SU-DHL-6 (cell line): ENCODE measurements around the gene HUWE1.
"Not testable (repeated sequence)": the region's sequence is repeated elsewhere in the genome, so short reads cannot be mapped to it uniquely, and the experiment has no call there.

Experiments
- H2AFZ ChIP-seq: fragments of 200-600 bp; sonication (generic); 2 replicates; pipeline ENCODE4 v1.6.1; 2014; ENCODE audit warnings: low read depth, mild to moderate bottlenecking, moderate library complexity, mixed read lengths, antibody characterized with exemption, low read length; ENCODE audit not compliant: severe bottlenecking
- H3F3A ChIP-seq: fragments of 200-600 bp; shearing (Covaris generic); 2 replicates; pipeline ENCODE4 v1.6.0; 2016; ENCODE audit warnings: antibody characterized with exemption, mild to moderate bottlenecking; ENCODE audit not compliant: insufficient read depth
- H3K27ac ChIP-seq: fragments of 200-600 bp; sonication (generic); 2 replicates; pipeline ENCODE4 v1.5.1; 2016; ENCODE audit warnings: low read depth, mild to moderate bottlenecking, low read length, moderate library complexity, mixed read lengths
- H3K27me3 ChIP-seq: fragments of 200-600 bp; sonication (generic), shearing (Covaris generic); 2 replicates; pipeline ENCODE4 v1.6.0; 2014; ENCODE audit warnings: mild to moderate bottlenecking, low read length
- H3K36me3 ChIP-seq: fragments of 200-600 bp; sonication (generic); 2 replicates; pipeline ENCODE4 v1.6.1; 2014; ENCODE audit warnings: mild to moderate bottlenecking, low read length, mixed read lengths
- H3K4me2 ChIP-seq: fragments of 300-600, 200-600 bp; shearing (Covaris generic), sonication (generic); 2 replicates; pipeline ENCODE4 v1.6.0; 2014; ENCODE audit warnings: low read length, low read depth, mild to moderate bottlenecking; ENCODE audit not compliant: poor library complexity, severe bottlenecking
- H3K4me3 ChIP-seq: fragments of 200-600 bp; sonication (generic); 2 replicates; pipeline ENCODE4 v1.5.1; 2014; ENCODE audit warnings: antibody characterized with exemption, low read length, mild to moderate bottlenecking, mixed read lengths; ENCODE audit not compliant: insufficient read depth, poor library complexity, severe bottlenecking
- H3K79me2 ChIP-seq: fragments of 200-600 bp; sonication (generic); 2 replicates; pipeline ENCODE4 v1.6.1; 2014; ENCODE audit warnings: mild to moderate bottlenecking, low read length, moderate library complexity; ENCODE audit not compliant: insufficient read depth
- H3K9ac ChIP-seq: fragments of 200-600 bp; sonication (generic); 2 replicates; pipeline ENCODE4 v1.7.0; 2014; ENCODE audit warnings: mild to moderate bottlenecking, low read length
- H3K9me2 ChIP-seq: fragments of 200-600 bp; sonication (generic); replicated peaks from 2 replicates; pipeline ENCODE4 v1.6.1; 2014; ENCODE audit warnings: low read length; ENCODE audit not compliant: insufficient read depth
- H3K9me3 ChIP-seq: fragments of 200-600 bp; sonication (generic); 2 replicates; pipeline ENCODE4 v1.6.1; 2014; ENCODE audit warnings: low read length, mixed read lengths; ENCODE audit not compliant: insufficient read depth
- H4K20me1 ChIP-seq: fragments of 200-600 bp; sonication (generic); 2 replicates; pipeline ENCODE4 v1.6.1; 2014; ENCODE audit warnings: low read depth, mild to moderate bottlenecking, antibody characterized with exemption, low read length, moderate library complexity, mixed read lengths
- CTCF ChIP-seq: fragments of 200-600 bp; sonication (generic); IDR thresholded peaks from one replicate; pipeline ENCODE4 v1.5.1; 2017; ENCODE audit warnings: antibody characterized with exemption, mild to moderate bottlenecking, low read length, moderate library complexity; ENCODE audit not compliant: insufficient read depth, poor library complexity, severe bottlenecking
- EZH2phosphoT487 ChIP-seq: fragments of 200-600 bp; sonication (generic), shearing (Covaris generic); conservative IDR thresholded peaks from 2 replicates; pipeline ENCODE4 v1.6.1; 2018; ENCODE audit warnings: mild to moderate bottlenecking, antibody characterized with exemption, low read length, moderate library complexity, mixed read lengths

The HUWE1 gene

GRCh38 chrX:53724872-53725271, 38.4 kb upstream of the HUWE1 start:
- H3F3A ChIP-seq: no peaks in the 10 kb centered on the region
- no peak for TF ChIP-seq CTCF
- TF ChIP-seq EZH2phosphoT487: no peak

GRCh38 chrX:53723381-53723780, 36.9 kb upstream of the HUWE1 start:
- Histone ChIP-seq H3K36me3 (no peaks in the 10 kb centered on the region), H3K9ac (no peak overlapping the region)
- TF ChIP-seq CTCF (no peak), EZH2phosphoT487 (no peak)

More at GRCh38 chrX:53724872-53725271, 38.4 kb upstream of the HUWE1 start:
- H3K4me2 ChIP-seq: no peak overlapping the region
- no peak overlapping the region for H3K4me3 ChIP-seq
- no peaks in the 10 kb centered on the region for H3K9me2 ChIP-seq
- no peaks in the 10 kb centered on the region for H3K79me2 ChIP-seq
- H2AFZ ChIP-seq: no peak overlapping the region
- H3K9ac ChIP-seq: no peak overlapping the region
- H3K9me3 ChIP-seq: no peaks in the 10 kb centered on the region
- no peaks in the 10 kb centered on the region for H4K20me1 ChIP-seq
- H3K27me3 ChIP-seq: no peaks in the 10 kb centered on the region
- H3K27ac ChIP-seq: no peak overlapping the region
- no peaks in the 10 kb centered on the region for H3K36me3 ChIP-seq

GRCh38 chrX:53721610-53722009, 35.1 kb upstream of the HUWE1 start:
- H3K9ac ChIP-seq, H3K4me2 ChIP-seq, H3K4me3 ChIP-seq, H3K9me2 ChIP-seq, H3K9me3 ChIP-seq, H4K20me1 ChIP-seq, H2AFZ ChIP-seq, H3K27ac ChIP-seq, H3K36me3 ChIP-seq, H3F3A ChIP-seq, H3K27me3 ChIP-seq, H3K79me2 ChIP-seq: not testable (repeated sequence)

More at GRCh38 chrX:53723381-53723780, 36.9 kb upstream of the HUWE1 start:
- Histone ChIP-seq H4K20me1 (no peaks in the 10 kb centered on the region), H3K27me3 (no peaks in the 10 kb centered on the region), H2AFZ (no peak overlapping the region), H3K4me2 (no peak overlapping the region), H3F3A (no peaks in the 10 kb centered on the region), H3K79me2 (no peaks in the 10 kb centered on the region), H3K9me3 (no peaks in the 10 kb centered on the region), H3K9me2 (no peaks in the 10 kb centered on the region), H3K4me3 (no peak overlapping the region), H3K27ac (no peak overlapping the region)

GRCh38 chrX:53719666-53720065, 33.1 kb upstream of the HUWE1 start:
- not testable (repeated sequence) for H3K79me2 ChIP-seq, H2AFZ ChIP-seq, H3F3A ChIP-seq, H3K9me2 ChIP-seq, H3K27ac ChIP-seq, H3K4me3 ChIP-seq, H4K20me1 ChIP-seq, H3K36me3 ChIP-seq, H3K9me3 ChIP-seq, H3K4me2 ChIP-seq, H3K9ac ChIP-seq, H3K27me3 ChIP-seq
